ENCODE results near the gene ZNF827.

DNA sequence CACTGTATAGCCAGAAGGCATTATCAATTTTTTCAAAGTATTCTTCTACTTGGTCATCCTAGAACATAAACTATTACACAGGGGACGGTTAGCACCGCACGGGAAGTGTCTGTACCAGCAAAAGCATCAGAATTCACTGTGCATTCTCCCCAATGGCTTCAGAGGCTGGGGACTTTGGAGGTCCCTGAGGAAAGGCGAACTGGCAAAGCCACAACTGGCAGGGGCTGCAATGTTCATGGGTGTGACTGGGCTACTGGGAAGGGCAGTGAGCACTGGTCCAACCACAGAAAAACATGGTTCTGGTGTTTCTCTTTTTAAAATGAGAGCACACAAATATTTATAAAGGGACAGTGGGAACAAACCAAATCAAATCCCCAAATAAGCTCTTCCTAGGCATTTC is 175.2 kb downstream of the ZNF827 start:
- TF ChIP-seq HOXA7 (CRISPR knock-in tag; IDR thresholded peaks at IDR 0.05; ENCODE audit: borderline replicate concordance) (no peak), ZFP37 (tag by site-specific recombination; IDR thresholded peaks at IDR 0.05) (no peak), KLF7 (tag by site-specific recombination; IDR thresholded peaks at IDR 0.05; ENCODE audit: borderline replicate concordance) (no peak), ZNF391 (tag by site-specific recombination; IDR thresholded peaks at IDR 0.05; ENCODE audit: borderline replicate concordance, low read depth) (no peak), ZNF10 (tag by site-specific recombination; IDR thresholded peaks at IDR 0.05) (no peak), YY1 (tag by site-specific recombination; IDR thresholded peaks at IDR 0.05) (no peak), ZNF585B (tag by site-specific recombination; IDR thresholded peaks at IDR 0.05) (no peak)
- TF ChIP-seq, protein P1, sequence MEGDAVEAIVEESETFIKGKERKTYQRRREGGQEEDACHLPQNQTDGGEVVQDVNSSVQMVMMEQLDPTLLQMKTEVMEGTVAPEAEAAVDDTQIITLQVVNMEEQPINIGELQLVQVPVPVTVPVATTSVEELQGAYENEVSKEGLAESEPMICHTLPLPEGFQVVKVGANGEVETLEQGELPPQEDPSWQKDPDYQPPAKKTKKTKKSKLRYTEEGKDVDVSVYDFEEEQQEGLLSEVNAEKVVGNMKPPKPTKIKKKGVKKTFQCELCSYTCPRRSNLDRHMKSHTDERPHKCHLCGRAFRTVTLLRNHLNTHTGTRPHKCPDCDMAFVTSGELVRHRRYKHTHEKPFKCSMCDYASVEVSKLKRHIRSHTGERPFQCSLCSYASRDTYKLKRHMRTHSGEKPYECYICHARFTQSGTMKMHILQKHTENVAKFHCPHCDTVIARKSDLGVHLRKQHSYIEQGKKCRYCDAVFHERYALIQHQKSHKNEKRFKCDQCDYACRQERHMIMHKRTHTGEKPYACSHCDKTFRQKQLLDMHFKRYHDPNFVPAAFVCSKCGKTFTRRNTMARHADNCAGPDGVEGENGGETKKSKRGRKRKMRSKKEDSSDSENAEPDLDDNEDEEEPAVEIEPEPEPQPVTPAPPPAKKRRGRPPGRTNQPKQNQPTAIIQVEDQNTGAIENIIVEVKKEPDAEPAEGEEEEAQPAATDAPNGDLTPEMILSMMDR (tag by site-specific recombination; IDR thresholded peaks at IDR 0.05) = no peak
- TF ChIP-seq, protein P2, sequence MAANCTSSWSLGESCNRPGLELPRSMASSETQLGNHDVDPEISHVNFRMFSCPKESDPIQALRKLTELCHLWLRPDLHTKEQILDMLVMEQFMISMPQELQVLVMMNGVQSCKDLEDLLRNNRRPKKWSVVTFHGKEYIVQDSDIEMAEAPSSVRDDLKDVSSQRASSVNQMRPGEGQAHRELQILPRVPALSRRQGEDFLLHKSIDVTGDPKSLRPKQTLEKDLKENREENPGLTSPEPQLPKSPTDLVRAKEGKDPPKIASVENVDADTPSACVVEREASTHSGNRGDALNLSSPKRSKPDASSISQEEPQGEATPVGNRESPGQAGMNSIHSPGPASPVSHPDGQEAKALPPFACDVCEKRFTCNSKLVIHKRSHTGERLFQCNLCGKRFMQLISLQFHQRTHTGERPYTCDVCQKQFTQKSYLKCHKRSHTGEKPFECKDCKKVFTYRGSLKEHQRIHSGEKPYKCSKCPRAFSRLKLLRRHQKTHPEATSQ (tag by site-specific recombination; IDR thresholded peaks at IDR 0.05) = no peak

Measured in HEK293 (cell line).